GM23248 (cell line): ENCODE data around the gene AP1M1.

ENCODE experiments used
- EZH2 ChIP-seq: fragments of 200-600 bp; sonication (generic); IDR thresholded peaks from 2 replicates; pipeline ENCODE4 v1.6.1; 2018; ENCODE audit warnings: antibody characterized with exemption, mild to moderate bottlenecking; ENCODE audit not compliant: insufficient read depth, poor library complexity, severe bottlenecking
- EZH2phosphoT487 ChIP-seq: fragments of 200-600 bp; sonication (generic); IDR thresholded peaks from 2 replicates; pipeline ENCODE4 v1.6.1; 2018; ENCODE audit warnings: antibody characterized with exemption, moderate library complexity, mild to moderate bottlenecking, low read depth; ENCODE audit not compliant: insufficient read depth

DNA sequence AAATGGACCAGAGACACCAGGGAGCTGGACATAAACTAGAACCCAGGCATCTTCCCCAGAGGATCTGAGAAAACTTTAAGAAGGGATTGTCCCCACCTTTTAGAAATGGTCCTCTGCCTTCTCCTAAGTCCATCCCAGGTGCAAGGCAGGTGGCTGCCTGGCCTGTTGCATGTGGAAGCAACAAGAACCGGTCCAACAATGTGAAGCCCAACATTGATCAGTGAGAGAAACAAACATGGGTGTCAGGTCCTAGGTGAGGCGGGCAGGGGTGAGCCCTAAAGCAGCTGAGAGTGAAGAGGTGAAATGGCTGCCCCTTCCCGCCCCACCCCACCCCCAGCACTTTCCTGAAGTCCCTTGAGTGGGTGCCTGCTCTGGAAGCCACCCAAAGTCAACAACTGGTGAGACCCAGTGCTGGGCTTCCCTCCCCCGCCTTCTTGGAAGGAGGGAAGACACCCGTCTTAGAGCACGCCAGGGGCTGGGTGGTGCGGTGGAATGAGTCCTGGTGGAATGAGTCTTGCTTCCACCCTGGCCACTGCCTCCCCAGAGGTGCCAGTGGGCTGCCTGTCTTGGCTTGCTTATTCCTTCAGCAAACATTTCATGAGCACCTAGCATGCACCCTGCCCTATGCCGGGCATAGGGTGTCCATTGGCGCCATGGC is 1.7 kb downstream of the AP1M1 start:
- no peak for TF ChIP-seq EZH2
- no peak for TF ChIP-seq EZH2phosphoT487
